GM18858 (cell line): Measurements from ENCODE around the gene GLO1.
A peak's percentile ranks its signal among the peaks of the same experiment; 100 is the strongest.

Source experiments
- ATAC-seq: cut with Tn5 transposase; IDR thresholded peaks from one replicate; pipeline ENCODE4 v1.9.1; 2021; ENCODE audit not compliant: unreplicated experiment

The GLO1 gene

GRCh38 chr6:38702558-38703397 is at the start of gene GLO1:
GLO1 (minus strand) TSS chr6:38703145; CDS start chr6:38703054, 91 bp downstream.
- peak; percentile 99 for ATAC-seq

- ATAC-seq: no peak
These were observed 48.1 kb upstream of the GLO1 start for GRCh38 chr6:38750968-38751615.

- ATAC-seq: no peak
These were observed 46.5 kb upstream of the GLO1 start for GRCh38 chr6:38749473-38749872.

- no peak for ATAC-seq
These were observed 36.6 kb upstream of the GLO1 start for GRCh38 chr6:38739532-38739931.

GRCh38 chr6:38738261-38738660 is 35.3 kb upstream of the GLO1 start:
- no peak for ATAC-seq

GRCh38 chr6:38736951-38737350 is 34.0 kb upstream of the GLO1 start:
- ATAC-seq: no peak

GRCh38 chr6:38730140-38730862 is 27.4 kb upstream of the GLO1 start:
- no peak for ATAC-seq

GRCh38 chr6:38728203-38728602 is 25.3 kb upstream of the GLO1 start:
- no peak for ATAC-seq

GRCh38 chr6:38725414-38726183 is 22.7 kb upstream of the GLO1 start:
- no peak for ATAC-seq

- ATAC-seq: no peak
These were observed 21.4 kb upstream of the GLO1 start for GRCh38 chr6:38724343-38724742.

GRCh38 chr6:38723783-38724182 is 20.8 kb upstream of the GLO1 start:
- ATAC-seq: no peak

GRCh38 chr6:38722727-38723334 is 19.9 kb upstream of the GLO1 start:
- ATAC-seq: no peak

GRCh38 chr6:38722038-38722437 is 19.1 kb upstream of the GLO1 start:
- ATAC-seq: no peak

- no peak for ATAC-seq
These were observed 17.4 kb upstream of the GLO1 start for GRCh38 chr6:38720295-38720694.

GRCh38 chr6:38719358-38719757 is 16.4 kb upstream of the GLO1 start:
- ATAC-seq: no peak

- ATAC-seq: no peak
These were observed 13.9 kb upstream of the GLO1 start for GRCh38 chr6:38716825-38717224.

GRCh38 chr6:38715016-38715689 is 12.2 kb upstream of the GLO1 start, which contains the start of gene DNAH8:
DNAH8 (plus strand) TSS chr6:38715311; CDS start chr6:38722810, 7,499 bp downstream.
- ATAC-seq: no peak

- no peak for ATAC-seq
These were observed 11.5 kb upstream of the GLO1 start for GRCh38 chr6:38714239-38715015.

- ATAC-seq: no peak
These were observed 10.9 kb upstream of the GLO1 start for GRCh38 chr6:38713812-38714211.
